OCI-LY1 (cell line): ENCODE data around the gene SH3BP5.
A peak's percentile ranks its signal among the peaks of the same experiment; 100 is the strongest.

ENCODE experiments used
- H2AFZ ChIP-seq: fragments of 200-600 bp; sonication (generic), shearing (Covaris generic); 2 replicates; pipeline ENCODE4 v1.6.0; 2014; ENCODE audit warnings: antibody characterized with exemption, mild to moderate bottlenecking, low read length
- H3F3A ChIP-seq: fragments of 200-600 bp; sonication (generic), shearing (Covaris generic); 2 replicates; pipeline ENCODE4 v1.6.0; 2014; ENCODE audit warnings: mild to moderate bottlenecking, antibody characterized with exemption, low read length, moderate library complexity; ENCODE audit not compliant: insufficient read depth
- H3K27ac ChIP-seq: fragments of 200-600 bp; sonication (generic); 2 replicates; pipeline ENCODE4 v1.5.1; 2014; ENCODE audit warnings: low read length, mixed run types, mild to moderate bottlenecking, low read depth; ENCODE audit not compliant: poor library complexity, severe bottlenecking
- H3K27me3 ChIP-seq: fragments of 200-600 bp; sonication (generic); 2 replicates; pipeline ENCODE4 v1.6.0; 2014; ENCODE audit warnings: antibody characterized with exemption, mild to moderate bottlenecking, low read length, moderate library complexity; ENCODE audit not compliant: insufficient read depth
- H3K36me3 ChIP-seq: fragments of 200-600 bp; sonication (generic); 2 replicates; pipeline ENCODE4 v1.6.1; 2014; ENCODE audit warnings: mild to moderate bottlenecking, antibody characterized with exemption, low read length, moderate library complexity, mixed read lengths; ENCODE audit not compliant: insufficient read depth
- H3K4me1 ChIP-seq: fragments of 200-600 bp; sonication (generic); 2 replicates; pipeline ENCODE4 v1.5.1; 2014; ENCODE audit warnings: mild to moderate bottlenecking, low read length, moderate library complexity; ENCODE audit not compliant: insufficient read depth, severe bottlenecking
- H3K4me2 ChIP-seq: fragments of 200-600 bp; sonication (generic), shearing (Covaris generic); 2 replicates; pipeline ENCODE4 v1.6.1; 2014; ENCODE audit warnings: low read length
- H3K4me3 ChIP-seq: fragments of 200-600 bp; sonication (generic); 2 replicates; pipeline ENCODE4 v1.5.1; 2014; ENCODE audit warnings: low read length, low read depth, mild to moderate bottlenecking, mixed read lengths; ENCODE audit not compliant: poor library complexity, severe bottlenecking
- H3K79me2 ChIP-seq: fragments of 200-600 bp; shearing (Covaris generic); 2 replicates; pipeline ENCODE4 v1.6.1; 2016; ENCODE audit warnings: mixed run types, low read length, mixed read lengths; ENCODE audit not compliant: insufficient read depth
- H3K9ac ChIP-seq: fragments of 200-600 bp; sonication (generic), shearing (Covaris generic); 2 replicates; pipeline ENCODE4 v1.6.1; 2014; ENCODE audit warnings: mild to moderate bottlenecking, low read length, mixed read lengths
- H3K9me2 ChIP-seq: fragments of 200-600 bp; sonication (generic), shearing (Covaris generic); 2 replicates; pipeline ENCODE4 v1.6.1; 2014; ENCODE audit warnings: low read depth, mild to moderate bottlenecking, low read length, mixed read lengths
- H3K9me3 ChIP-seq: fragments of 200-600 bp; shearing (Covaris generic); 2 replicates; pipeline ENCODE4 v1.6.1; 2014; ENCODE audit warnings: low read length, mixed read lengths
- H4K20me1 ChIP-seq: fragments of 200-600 bp; sonication (generic), shearing (Covaris generic); 2 replicates; pipeline ENCODE4 v1.6.0; 2016; ENCODE audit warnings: mild to moderate bottlenecking, low read length; ENCODE audit not compliant: insufficient read depth
- EZH2 ChIP-seq: fragments of 200-600 bp; sonication (generic), shearing (Covaris generic); IDR thresholded peaks from 2 replicates; pipeline ENCODE4 v1.8.0; 2017; ENCODE audit warnings: borderline replicate concordance, mixed run types, mild to moderate bottlenecking, antibody characterized with exemption, low read length, moderate library complexity, mixed read lengths
- TF ChIP-seq, protein P1 (sequence below): fragments of 200-600 bp; sonication (generic), shearing (Covaris generic); IDR thresholded peaks from 2 replicates; pipeline ENCODE4 v1.5.1; 2017; ENCODE audit warnings: mild to moderate bottlenecking, antibody characterized with exemption, low read length, moderate library complexity, mixed read lengths

The SH3BP5 gene

DNA sequence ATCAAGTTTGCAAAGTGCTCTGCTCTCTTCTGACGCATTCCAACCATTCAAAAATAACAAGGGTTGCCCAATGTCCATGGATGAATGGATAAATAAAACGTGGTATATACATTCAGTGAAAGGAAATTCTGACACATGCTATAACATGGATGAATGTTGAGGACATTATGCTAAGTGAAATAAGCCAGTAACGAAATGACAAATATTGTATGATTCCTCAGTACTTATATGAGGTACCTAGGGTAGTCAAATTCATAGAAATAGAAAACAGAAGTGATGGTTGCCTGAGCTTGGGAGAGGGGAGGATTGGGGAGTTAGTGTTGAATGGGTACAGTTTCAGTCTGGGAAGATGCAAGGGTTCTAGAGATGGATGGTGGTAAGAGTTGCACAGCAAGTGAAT, 33.9 kb downstream of the SH3BP5 start:
- Histone ChIP-seq H4K20me1 (no peaks in the 10 kb centered on the region), H2AFZ (no peak overlapping the region), H3F3A (no peaks in the 10 kb centered on the region), H3K27ac (no peak overlapping the region), H3K9me2 (no peaks in the 10 kb centered on the region), H3K27me3 (no peaks in the 10 kb centered on the region), H3K4me3 (no peak overlapping the region), H3K4me1 (peaks cover 15% of the 10 kb centered on the region), H3K36me3 (no peaks in the 10 kb centered on the region), H3K79me2 (no peaks in the 10 kb centered on the region), H3K9me3 (no peaks in the 10 kb centered on the region), H3K4me2 (no peak overlapping the region), H3K9ac (no peak overlapping the region)
- TF ChIP-seq, protein P1, sequence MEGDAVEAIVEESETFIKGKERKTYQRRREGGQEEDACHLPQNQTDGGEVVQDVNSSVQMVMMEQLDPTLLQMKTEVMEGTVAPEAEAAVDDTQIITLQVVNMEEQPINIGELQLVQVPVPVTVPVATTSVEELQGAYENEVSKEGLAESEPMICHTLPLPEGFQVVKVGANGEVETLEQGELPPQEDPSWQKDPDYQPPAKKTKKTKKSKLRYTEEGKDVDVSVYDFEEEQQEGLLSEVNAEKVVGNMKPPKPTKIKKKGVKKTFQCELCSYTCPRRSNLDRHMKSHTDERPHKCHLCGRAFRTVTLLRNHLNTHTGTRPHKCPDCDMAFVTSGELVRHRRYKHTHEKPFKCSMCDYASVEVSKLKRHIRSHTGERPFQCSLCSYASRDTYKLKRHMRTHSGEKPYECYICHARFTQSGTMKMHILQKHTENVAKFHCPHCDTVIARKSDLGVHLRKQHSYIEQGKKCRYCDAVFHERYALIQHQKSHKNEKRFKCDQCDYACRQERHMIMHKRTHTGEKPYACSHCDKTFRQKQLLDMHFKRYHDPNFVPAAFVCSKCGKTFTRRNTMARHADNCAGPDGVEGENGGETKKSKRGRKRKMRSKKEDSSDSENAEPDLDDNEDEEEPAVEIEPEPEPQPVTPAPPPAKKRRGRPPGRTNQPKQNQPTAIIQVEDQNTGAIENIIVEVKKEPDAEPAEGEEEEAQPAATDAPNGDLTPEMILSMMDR: no peak
- TF ChIP-seq EZH2: no peak

DNA sequence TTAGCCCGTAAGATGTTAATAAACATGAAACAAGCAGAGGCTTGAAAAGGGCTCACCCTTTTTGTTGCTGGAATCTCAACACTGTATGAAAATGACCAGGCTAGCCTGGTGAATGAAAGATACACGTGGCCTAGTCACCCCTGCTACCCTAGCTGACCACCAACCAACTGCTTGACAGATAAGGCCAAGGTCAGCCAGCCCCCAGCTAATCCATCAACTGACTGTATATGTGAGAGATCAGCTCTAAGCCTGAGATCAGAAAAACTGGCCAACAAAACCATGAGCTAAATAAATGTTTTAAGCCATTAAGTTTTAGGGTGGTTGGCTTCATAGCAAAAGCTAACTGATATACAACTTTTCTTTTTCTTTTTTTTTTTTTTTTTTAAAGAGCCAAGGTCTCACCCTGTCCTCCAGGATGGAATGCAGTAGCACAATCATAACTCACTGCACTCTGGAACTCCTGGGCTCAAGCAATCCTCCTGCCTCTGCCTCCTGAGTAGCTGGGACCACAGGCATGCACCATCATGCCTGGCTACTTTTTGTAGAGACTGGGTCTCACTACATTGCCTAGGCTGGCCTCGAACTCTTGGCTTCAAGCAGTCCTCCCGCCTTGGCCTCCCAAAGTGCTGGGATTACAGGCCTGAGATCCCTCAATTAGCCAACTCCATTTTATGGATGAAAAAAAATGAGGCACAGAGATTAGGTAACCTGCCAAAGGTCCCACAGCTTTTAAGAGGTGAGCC, 34.6 kb downstream of the SH3BP5 start:
- no peak overlapping the region for H3K4me2 ChIP-seq
- H3F3A ChIP-seq: no peaks in the 10 kb centered on the region
- no peaks in the 10 kb centered on the region for H3K9me2 ChIP-seq
- H3K4me3 ChIP-seq: no peak overlapping the region
- no peaks in the 10 kb centered on the region for H4K20me1 ChIP-seq
- H3K36me3 ChIP-seq: no peaks in the 10 kb centered on the region
- no peaks in the 10 kb centered on the region for H3K79me2 ChIP-seq
- no peaks in the 10 kb centered on the region for H3K27me3 ChIP-seq
- H3K9ac ChIP-seq: no peak overlapping the region
- H3K4me1 ChIP-seq: peaks cover 15% of the 10 kb centered on the region
- H3K9me3 ChIP-seq: no peaks in the 10 kb centered on the region
- no peak overlapping the region for H3K27ac ChIP-seq
- TF ChIP-seq, protein P1: no peak
- no peak for TF ChIP-seq EZH2
- no peak overlapping the region for H2AFZ ChIP-seq

DNA sequence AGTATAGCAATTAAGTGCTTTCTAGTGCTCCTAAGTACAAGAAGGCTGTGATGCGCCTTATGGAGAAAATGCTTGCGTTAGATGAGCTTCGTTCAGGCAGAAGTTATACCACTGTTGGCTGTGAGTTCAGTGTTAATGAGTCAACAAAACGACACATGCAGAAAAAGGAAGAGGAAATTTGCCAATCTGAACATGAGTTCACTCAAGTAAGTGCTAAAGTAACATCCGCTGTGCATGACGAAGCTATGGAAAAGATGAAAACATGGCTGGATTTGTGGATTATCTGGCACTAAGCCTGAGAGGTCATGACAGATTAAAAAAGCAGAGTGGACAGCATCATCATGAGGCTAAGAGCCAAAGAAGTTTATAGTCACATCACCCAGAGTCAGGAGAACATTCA, 36.9 kb downstream of the SH3BP5 start:
- Histone ChIP-seq H3K4me3 (no peak overlapping the region), H2AFZ (no peak overlapping the region), H3K27ac (peak overlapping the region; percentile 24), H3K4me2 (no peak overlapping the region; the same call in 1 of the 2 replicates), H3K9ac (no peak overlapping the region), H3K79me2 (no peaks in the 10 kb centered on the region), H3K9me2 (no peaks in the 10 kb centered on the region), H3K9me3 (no peaks in the 10 kb centered on the region), H3F3A (no peaks in the 10 kb centered on the region), H3K27me3 (no peaks in the 10 kb centered on the region), H4K20me1 (no peaks in the 10 kb centered on the region), H3K36me3 (no peaks in the 10 kb centered on the region), H3K4me1 (peaks cover 29% of the 10 kb centered on the region)
- TF ChIP-seq EZH2: no peak

DNA sequence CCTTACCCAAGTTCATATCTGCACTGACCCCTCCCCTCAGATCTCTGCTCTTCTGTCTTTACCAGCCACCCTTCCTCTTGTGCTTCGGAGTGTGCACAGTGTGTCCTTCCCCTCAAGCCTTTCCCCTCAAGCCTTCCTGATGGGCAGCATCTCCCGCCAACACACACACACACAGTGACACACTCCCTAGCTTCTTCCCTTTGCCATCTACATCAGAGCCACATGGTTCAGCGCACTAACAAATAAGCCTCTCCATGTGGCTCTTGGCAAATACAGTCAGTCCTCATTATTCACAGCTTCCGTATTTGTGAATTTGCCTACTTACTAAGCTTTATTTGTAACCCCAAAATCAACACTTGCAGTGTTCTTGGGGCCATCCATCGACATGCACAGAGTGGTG, 37.5 kb downstream of the SH3BP5 start:
- no peaks in the 10 kb centered on the region for H3K27me3 ChIP-seq
- H2AFZ ChIP-seq: no peak overlapping the region
- no peaks in the 10 kb centered on the region for H4K20me1 ChIP-seq
- no peak overlapping the region for H3K9ac ChIP-seq
- TF ChIP-seq, protein P1: no peak
- no peak for TF ChIP-seq EZH2
- H3K4me2 ChIP-seq: no peak overlapping the region; the same call in 1 of the 2 replicates
- peak overlapping the region; percentile 24 for H3K27ac ChIP-seq
- H3K4me3 ChIP-seq: no peak overlapping the region
- no peaks in the 10 kb centered on the region for H3K79me2 ChIP-seq
- no peaks in the 10 kb centered on the region for H3F3A ChIP-seq
- H3K9me2 ChIP-seq: no peaks in the 10 kb centered on the region
- H3K4me1 ChIP-seq: peaks cover 29% of the 10 kb centered on the region
- no peaks in the 10 kb centered on the region for H3K9me3 ChIP-seq
- H3K36me3 ChIP-seq: no peaks in the 10 kb centered on the region
